A673 (cell line): Measurements from ENCODE around the gene HVCN1. TPM values are rescaled to one million over a fixed set of nuclear protein-coding genes. Genes with fewer than 3 reads are reported as not detected.
"Not testable (repeated sequence)": the region's sequence is repeated elsewhere in the genome, so short reads cannot be mapped to it uniquely, and the experiment has no call there.

ENCODE experiments used
- Bru-seq: library from RNA; stranded (reverse); fragments of 400-500 nt; gene quantifications from one replicate; lab custom pipeline; 2021; lab: Mats Ljungman, UMichigan
- BruChase-seq, 2 experiments: library from RNA; stranded (reverse); fragments of 400-500 nt; gene quantifications; one replicate each; lab custom pipeline; 2021; lab: Mats Ljungman, UMichigan
- BruUV-seq: library from RNA; stranded (reverse); fragments of 400-500 nt; replicated peaks from 2 replicates; lab custom pipeline; 2021; lab: Mats Ljungman, UMichigan
- CTCF ChIA-PET: fragments of 300-600 bp; sonication (Branson Sonifier 250); formaldehyde crosslinking; loops from one replicate; lab custom pipeline; 2022; ENCODE audit warnings: antibody characterized with exemption; lab: Charles Lee
- POLR2A ChIA-PET: fragments of 300-600 bp; sonication (Branson Sonifier 250); formaldehyde crosslinking; loops from one replicate; lab custom pipeline; 2022; ENCODE audit warnings: antibody characterized with exemption; ENCODE audit not compliant: low non-redundant PET; lab: Charles Lee
- DNase-seq: peaks from one replicate; pipeline ENCODE4 v3.0.0-alpha.2; 2015; ENCODE audit warnings: low spot score
- H3K27ac ChIP-seq: fragments of 200-600 bp; sonication (generic); 2 replicates; pipeline ENCODE4 v1.5.1; 2016; ENCODE audit warnings: mixed run types, low read depth, mild to moderate bottlenecking, mixed read lengths, antibody characterized with exemption, low read length; ENCODE audit not compliant: poor library complexity, severe bottlenecking
- H3K27me3 ChIP-seq: fragments of 200-600 bp; sonication (generic); replicated peaks from 2 replicates; pipeline ENCODE4 v1.6.1; 2017; ENCODE audit warnings: mixed run types, low read depth, mild to moderate bottlenecking, mixed read lengths, antibody characterized with exemption, low read length; ENCODE audit not compliant: insufficient read depth, poor library complexity
- H3K36me3 ChIP-seq: fragments of 200-600 bp; sonication (generic); 2 replicates; pipeline ENCODE4 v1.6.1; 2016; ENCODE audit warnings: mixed run types, mild to moderate bottlenecking, mixed read lengths, antibody characterized with exemption, low read length; ENCODE audit not compliant: insufficient read depth, poor library complexity, severe bottlenecking
- H3K4me1 ChIP-seq: fragments of 200-600 bp; sonication (generic); 2 replicates; pipeline ENCODE4 v1.6.1; 2017; ENCODE audit warnings: mixed run types, mild to moderate bottlenecking, mixed read lengths, antibody characterized with exemption, low read length; ENCODE audit not compliant: insufficient read depth, poor library complexity, severe bottlenecking
- H3K4me3 ChIP-seq: fragments of 200-600 bp; sonication (generic); 2 replicates; pipeline ENCODE4 v1.5.1; 2016; ENCODE audit warnings: low read depth, mixed run types, mild to moderate bottlenecking, mixed read lengths, low read length; ENCODE audit not compliant: poor library complexity, severe bottlenecking
- H3K9me3 ChIP-seq: fragments of 200-600 bp; sonication (generic); 2 replicates; pipeline ENCODE4 v1.6.1; 2016; ENCODE audit warnings: mixed run types, low read depth, mild to moderate bottlenecking, mixed read lengths, antibody characterized with exemption, low read length; ENCODE audit not compliant: poor library complexity, severe bottlenecking
- CTCF ChIP-seq: fragments of 300-800, 200-600 bp; sonication (generic); conservative IDR thresholded peaks from 2 replicates; pipeline ENCODE4 v1.5.1; 2017; ENCODE audit warnings: low read depth, mild to moderate bottlenecking, antibody characterized with exemption, low read length, moderate library complexity, mixed read lengths
- EZH2 ChIP-seq: fragments of 200-600 bp; sonication (generic); IDR thresholded peaks from 2 replicates; pipeline ENCODE4 v1.6.1; 2017; ENCODE audit warnings: borderline replicate concordance, low read depth, mild to moderate bottlenecking, mixed read lengths, antibody characterized with exemption, low read length; ENCODE audit not compliant: poor library complexity, severe bottlenecking
- intact Hi-C: fragments of 100-400 bp; cut with micrococcal nuclease; formaldehyde crosslinking; loops from one replicate; pipeline ENCODE4 v1.10.0; 2022; ENCODE audit not compliant: unreplicated experiment
- long read RNA-seq: library from polyadenylated mRNA; stranded (forward); transcript quantifications from one replicate; pipeline ENCODE4 v2.0.0, GENCODE V29; 2022
- total RNA-seq: library from RNA; stranded (reverse); gene quantifications from 2 replicates; pipeline ENCODE4 v1.2.3, GENCODE V29; 2021

The HVCN1 gene, protein sequence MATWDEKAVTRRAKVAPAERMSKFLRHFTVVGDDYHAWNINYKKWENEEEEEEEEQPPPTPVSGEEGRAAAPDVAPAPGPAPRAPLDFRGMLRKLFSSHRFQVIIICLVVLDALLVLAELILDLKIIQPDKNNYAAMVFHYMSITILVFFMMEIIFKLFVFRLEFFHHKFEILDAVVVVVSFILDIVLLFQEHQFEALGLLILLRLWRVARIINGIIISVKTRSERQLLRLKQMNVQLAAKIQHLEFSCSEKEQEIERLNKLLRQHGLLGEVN
- 1.0 and 1.1 TPM in 2 replicates for total RNA-seq
- percentile 22 among the genes with signal in this experiment for Bru-seq, nascent RNA
- BruChase-seq, experiment 1, labeled RNA remaining after a 2-hour chase = percentile 21 among the genes with signal in this experiment
- BruChase-seq, experiment 2, labeled RNA remaining after a 6-hour chase = percentile 25 among the genes with signal in this experiment
- long read RNA-seq, partial matches to known transcripts = 0 of 6 reads
- long read RNA-seq, other reads (novel, unspliced or antisense) = 5 of 6 reads

- H3K9me3 ChIP-seq = no peaks in the 10 kb centered on the region
- H3K27me3 ChIP-seq = no peaks in the 10 kb centered on the region
- POLR2A ChIA-PET = no interaction called here
- intact Hi-C loops = no loop called here
- DNase-seq = no peak
- no peak within 1 kb of the TSS for H3K27ac ChIP-seq
- peak within 1 kb of the TSS; percentile 55 for H3K4me3 ChIP-seq
- no TSS peak for BruUV-seq
- CTCF ChIA-PET = no interaction called here
- H3K4me1 ChIP-seq = peaks cover 11% of the 10 kb centered on the region
- TF ChIP-seq CTCF (no peak), EZH2 (no peak)
- H3K36me3 ChIP-seq = no peaks in the 10 kb centered on the region
Measured at GRCh38 chr12:110688446-110689280, at the start of gene HVCN1. Gene HVCN1 (minus strand): TSS chr12:110689115. CDS start chr12:110683245, 5,870 bp downstream.

GRCh38 chr12:110737532-110737931 lies 48.6 kb upstream of the HVCN1 start:
- no TSS peak for BruUV-seq
- Histone ChIP-seq H3K9me3 (no peaks in the 10 kb centered on the region), H3K4me1 (peaks cover 37% of the 10 kb centered on the region), H3K27me3 (no peaks in the 10 kb centered on the region), H3K27ac (no peak overlapping the region), H3K36me3 (peaks cover 26% of the 10 kb centered on the region), H3K4me3 (no peak overlapping the region)
- TF ChIP-seq CTCF (no peak), EZH2 (no peak)
- ChIA-PET CTCF (interaction anchor here (0.7 kb wide), 1 partner anchor 306 kb away, joined by 6 read pairs; no protein-coding TSS in a partner anchor), POLR2A (interaction anchor here (0.7 kb wide), 1 partner anchor 32 kb away, joined by 29 read pairs; no protein-coding TSS in a partner anchor)
- intact Hi-C loops = no loop called here
- no peak for DNase-seq

DNA sequence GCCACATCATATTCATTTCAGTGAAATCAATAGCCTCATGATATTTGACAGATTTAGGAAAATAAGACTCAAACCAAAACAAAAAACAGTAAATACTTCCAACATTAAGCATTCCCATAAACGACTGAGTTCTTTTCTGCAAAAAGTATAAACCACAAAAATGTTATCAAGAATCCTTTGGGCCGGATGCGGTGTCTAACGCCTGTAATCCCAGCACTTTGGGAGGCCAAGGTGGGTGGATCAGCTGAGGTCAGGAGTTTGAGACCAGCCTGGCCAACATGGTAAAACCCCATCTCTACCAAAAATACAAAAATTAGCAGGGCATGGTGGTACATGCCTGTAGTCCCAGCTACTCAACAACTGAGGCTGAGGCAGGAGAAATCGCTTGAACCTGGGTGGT lies 48.1 kb upstream of the HVCN1 start:
- H3K9me3 ChIP-seq, DNase-seq, BruUV-seq, H3K27me3 ChIP-seq, intact Hi-C loops, H3K4me3 ChIP-seq, H3K27ac ChIP-seq: not testable (repeated sequence)
- Histone ChIP-seq H3K36me3 (peaks cover 30% of the 10 kb centered on the region), H3K4me1 (peaks cover 41% of the 10 kb centered on the region)
- CTCF ChIA-PET = interaction anchor here (0.6 to 0.7 kb wide), 2 partner anchors 209 to 305 kb away, joined by 3 to 6 read pairs; no protein-coding TSS in a partner anchor
- POLR2A ChIA-PET = interaction anchor here (0.7 kb wide), 1 partner anchor 8 kb away, joined by 3 read pairs; no protein-coding TSS in a partner anchor
